NCI-H2196 treated with DMSO at 0.1 percent for 48 hours (cell line): ENCODE results near the gene BEGAIN.
"Not testable (repeated sequence)": the region's sequence is repeated elsewhere in the genome, so short reads cannot be mapped to it uniquely, and the experiment has no call there.

Experiments
- DNase-seq: peaks from one replicate; lab custom pipeline; 2025; ENCODE audit not compliant: unreplicated experiment; lab: John Stamatoyannopoulos, UW

Gene BEGAIN

DNA sequence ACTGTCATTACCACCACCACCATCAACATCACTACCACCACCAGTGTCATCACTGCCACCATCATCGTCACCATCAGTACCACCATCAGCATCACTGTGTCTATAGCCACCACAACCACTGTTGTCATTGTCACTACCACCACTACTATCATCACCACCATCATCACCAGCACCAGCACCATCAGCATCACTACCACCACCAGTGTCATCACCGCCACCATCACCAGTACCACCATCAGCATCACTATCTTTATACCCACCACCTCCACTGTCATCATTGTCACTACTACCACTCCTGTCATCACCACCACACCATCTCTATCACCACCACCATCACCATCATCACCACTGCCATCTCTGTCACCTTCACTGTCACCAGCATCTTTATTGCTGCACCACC, 60.6 kb downstream of the BEGAIN start:
- no peak for DNase-seq

DNA sequence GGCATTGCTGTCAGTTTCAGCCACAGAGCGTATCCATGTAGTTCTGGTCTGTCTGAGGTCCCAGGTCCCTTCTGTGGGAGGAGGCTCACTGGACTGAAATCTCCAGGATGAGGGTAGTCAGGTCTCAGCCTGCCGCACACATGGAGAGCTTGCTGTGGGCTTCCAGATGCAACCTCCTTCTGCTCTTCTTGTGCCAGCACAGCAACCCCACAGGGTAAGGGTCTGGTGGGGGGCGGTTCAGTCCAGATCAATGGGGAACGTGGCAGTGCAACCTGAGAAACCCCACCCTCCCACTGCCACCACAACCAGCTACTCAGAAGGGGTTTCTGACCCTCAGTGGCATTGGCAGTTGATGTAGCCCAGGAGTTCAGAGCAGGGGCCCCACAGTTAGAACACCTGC, 61.2 kb downstream of the BEGAIN start:
- no peak for DNase-seq

DNA sequence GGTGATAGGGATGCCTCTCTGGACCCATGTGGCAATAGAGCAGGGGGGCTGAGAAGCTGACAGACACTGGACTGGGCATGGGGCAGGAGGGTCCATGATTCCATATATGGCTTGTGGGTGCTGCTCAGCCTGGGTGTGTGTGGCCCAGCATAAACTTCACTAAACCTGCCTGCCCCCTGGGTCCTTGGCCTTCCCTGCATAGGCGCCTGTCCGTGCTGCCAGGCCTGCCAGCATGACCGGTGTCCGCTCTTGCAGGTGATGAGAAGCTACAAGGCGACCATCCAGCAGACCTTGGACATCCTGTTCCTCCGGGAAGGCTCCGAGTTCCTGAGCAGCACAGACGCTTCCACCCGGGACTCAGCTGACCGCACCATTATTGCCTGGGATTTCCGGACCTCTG, 61.6 kb downstream of the BEGAIN start:
- DNase-seq: no peak

DNA sequence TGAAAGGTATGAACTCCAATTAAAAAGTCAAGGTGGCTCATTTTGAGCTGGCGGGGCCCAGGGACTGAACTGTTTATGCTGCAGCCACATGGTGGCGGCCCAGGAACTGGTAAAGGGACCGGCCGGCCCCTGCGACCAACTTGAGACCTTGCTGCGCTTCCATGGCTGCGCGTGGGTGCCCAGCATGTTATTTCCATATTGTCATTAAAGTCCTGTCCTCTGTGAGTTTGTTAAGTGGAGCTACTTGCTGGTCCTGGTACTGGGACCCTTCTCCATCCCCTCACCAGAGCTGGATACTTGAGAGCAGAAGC, 62.3 kb downstream of the BEGAIN start:
- no peak for DNase-seq

DNA sequence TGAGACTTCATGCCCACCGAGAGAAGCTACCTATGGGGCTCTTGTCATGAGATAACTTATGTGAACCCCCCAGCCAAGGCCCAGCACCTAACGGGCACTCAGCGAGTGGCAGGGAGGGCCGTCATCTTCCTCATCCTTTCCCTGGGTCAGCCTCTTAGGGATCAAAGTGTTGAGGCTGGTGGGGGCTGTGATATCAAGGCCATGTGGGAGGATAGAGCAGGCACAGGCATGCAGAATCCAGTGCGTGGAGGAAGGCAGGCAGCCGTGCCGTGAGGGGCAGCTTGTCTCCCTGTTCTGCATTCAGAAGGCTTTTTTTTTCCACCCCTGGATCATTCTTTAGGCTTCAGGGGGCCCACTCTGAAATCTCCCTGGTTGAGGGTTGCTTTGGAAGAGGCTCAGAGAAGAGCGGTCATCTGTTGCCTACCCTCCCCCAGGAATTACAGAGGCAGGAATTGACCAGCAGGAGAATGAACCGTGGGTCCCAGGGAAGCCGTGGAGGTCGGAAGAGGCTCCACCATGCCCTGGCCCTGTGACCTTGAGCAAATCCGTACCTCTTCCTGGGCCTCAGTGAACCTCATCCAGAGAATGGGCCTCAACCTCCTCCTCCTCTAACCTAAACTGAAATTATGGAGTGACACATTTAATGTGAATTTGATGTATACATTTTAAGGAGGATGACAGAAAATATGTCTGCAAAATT, 62.8 kb downstream of the BEGAIN start:
- DNase-seq: no peak

DNA sequence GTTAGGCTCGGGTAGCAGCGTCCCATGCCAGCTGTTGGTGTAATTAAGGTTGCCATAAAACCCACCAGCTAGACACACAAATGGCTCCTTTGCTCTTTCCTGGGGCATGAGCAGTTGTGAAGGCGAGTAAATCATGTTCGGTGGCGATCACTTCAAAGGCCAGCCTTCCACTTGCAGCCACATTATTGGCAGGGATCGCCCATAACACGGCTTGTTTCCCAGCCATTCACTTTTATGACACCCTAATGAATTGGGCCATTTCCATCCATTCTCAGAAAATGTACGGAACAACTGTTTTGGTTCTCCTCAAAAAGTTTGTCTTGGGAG, 63.4 kb downstream of the BEGAIN start:
- no peak for DNase-seq

DNA sequence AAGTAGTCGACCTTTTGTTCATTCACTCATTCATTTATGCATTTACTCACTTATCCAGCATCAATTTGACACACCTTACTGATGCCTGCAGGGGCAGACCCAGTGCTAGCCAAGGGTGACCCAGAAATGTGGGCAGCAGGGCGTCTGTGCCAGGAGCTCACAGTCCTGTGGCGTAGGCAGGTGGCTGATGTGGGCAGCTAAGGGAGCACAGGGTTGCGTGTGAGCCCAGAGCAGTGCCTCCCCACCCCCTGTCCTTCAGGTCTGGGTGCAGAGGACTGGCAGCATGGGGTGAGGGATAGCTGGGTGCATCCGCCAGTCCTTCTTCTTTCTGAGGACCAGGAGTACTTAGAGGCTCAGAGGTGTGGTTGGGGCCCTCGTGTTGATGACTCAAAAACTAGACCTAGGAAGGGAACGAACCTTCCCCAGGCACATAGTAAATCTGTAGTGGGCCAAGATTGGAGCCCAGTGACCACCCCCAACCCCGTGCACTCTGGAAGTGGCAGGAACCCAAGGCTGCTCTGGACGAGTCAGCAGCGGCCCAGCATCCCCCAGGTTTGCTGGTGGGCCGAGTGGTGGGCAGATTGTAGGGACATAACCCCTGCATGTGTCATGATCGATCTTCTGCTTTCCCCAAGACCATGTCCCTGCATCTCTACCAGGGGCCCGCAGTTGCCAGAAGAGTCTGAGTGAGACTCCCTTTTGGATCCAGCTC, 63.9 kb downstream of the BEGAIN start:
- no peak for DNase-seq

DNA sequence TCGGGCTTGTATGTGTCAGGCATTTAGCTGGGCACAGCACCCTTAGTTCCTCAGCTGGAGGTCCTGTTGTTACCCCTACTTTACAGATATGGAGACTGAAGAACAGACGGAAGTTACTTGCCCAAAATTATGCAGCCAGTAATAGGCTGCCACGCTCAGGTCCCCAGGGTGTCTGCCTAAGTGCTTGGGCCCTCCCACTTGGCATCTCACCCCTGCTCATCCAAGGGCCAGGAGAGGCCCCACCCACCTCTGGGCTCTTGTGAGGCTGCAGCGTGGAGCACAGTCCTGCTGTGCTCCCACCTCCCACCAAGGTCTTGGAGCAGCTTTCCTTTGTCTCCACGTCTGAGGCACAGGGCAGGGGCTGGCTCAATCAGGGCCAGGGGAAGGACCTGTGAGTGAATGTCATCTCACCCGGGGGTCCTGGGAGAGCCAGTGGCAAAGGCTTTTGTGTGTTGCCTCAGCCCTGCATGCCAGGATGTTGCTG, 64.6 kb downstream of the BEGAIN start:
- no peak for DNase-seq

DNA sequence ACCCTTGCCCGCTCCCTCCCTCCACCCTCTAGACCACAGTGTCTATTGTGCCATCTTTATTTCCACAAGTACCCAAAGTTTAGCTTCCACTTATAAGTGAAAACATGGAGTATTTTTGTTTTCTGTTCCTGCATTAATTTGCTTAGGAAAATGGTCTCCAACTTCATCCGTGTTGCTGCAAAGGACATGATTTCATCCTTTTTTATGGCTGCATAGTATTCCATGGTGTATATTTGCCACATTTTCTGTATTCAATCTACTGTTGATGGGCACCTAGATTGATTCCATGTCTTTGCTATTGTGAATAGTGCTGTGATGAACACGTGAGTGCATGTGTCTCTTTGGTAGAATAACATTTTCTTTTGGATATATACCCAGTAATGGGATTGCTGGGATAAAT, 81.2 kb downstream of the BEGAIN start:
- not testable (repeated sequence) for DNase-seq

DNA sequence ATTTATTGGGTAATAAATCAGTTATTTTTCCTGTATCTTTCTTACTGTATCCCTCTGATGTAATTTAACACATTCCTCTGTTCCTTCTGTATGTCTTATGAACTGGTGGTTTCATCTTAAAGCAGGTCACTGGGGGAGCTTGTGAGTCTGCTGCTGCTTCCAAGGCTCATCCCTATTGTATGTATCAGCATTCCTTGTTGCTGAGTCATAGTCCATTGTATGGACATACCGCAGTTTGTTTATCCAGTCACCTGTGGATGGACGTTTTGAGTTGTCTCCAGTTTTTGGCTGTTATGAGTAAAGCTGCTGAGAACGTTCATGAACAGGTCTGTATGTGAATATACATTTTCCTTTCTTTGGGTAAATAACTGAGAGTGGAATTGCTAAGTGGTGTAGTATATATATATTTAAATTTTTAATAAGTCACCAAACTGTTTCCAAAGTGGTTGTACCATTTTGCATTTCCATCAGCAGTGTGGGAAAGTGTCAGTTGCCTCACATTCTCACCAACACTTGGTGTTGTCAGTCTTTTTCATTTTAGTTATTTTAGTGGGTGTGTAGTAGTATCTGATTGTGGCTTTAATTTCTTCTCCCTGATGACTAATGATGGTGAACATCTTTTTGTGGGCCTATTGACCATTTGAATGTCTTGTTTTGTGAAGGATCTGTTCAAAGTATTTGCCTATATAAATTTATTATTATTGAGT, 82.7 kb downstream of the BEGAIN start:
- DNase-seq: no peak

DNA sequence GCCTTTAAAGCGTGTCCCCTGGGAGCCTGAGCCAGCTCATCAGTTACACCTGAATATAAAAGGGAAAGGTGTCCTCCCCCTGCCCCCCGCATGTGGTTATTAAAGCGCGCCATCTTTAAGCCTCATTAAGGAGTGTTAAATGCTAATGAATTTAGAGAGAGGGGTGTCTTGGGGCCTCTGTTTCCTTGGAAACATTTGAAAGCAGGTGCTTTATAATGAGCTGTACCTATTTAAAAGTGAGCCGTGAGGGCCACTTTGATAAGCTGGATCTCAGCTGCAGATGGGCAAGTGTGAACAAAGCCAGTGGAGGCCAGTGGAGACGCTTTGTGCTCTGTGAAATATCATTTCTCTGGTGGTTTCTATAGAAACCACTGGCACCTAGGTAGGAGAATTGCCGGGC, 84.0 kb downstream of the BEGAIN start:
- DNase-seq: no peak

DNA sequence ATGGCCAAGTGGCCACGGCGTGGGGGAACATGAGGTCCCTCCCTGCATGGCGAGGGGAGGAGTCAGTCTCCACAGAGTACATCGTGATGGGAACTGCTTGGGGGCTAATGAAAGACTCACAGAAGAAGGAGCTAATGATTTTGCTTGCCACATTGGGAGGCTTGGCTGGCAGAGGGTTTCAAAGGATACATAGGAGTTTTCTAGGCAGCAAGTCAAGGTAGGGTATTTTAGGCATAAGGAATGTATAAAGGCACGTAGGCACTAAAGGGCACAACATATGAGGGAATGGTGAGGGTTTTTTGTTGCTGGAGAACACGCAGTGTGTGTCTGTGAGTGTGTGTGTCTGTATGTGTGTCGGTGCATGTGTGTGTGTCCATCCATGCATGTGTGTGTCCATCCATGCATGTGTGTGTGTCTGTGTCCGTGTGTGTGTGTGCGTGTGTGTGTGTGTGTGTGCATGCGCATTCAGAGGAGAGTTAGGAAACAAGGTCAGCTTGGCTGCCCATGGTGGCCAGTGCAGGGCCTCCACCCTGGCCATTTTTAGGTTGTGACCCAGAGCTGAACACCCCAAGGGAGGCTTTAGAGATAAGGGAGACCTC, 84.5 kb downstream of the BEGAIN start:
- no peak for DNase-seq

DNA sequence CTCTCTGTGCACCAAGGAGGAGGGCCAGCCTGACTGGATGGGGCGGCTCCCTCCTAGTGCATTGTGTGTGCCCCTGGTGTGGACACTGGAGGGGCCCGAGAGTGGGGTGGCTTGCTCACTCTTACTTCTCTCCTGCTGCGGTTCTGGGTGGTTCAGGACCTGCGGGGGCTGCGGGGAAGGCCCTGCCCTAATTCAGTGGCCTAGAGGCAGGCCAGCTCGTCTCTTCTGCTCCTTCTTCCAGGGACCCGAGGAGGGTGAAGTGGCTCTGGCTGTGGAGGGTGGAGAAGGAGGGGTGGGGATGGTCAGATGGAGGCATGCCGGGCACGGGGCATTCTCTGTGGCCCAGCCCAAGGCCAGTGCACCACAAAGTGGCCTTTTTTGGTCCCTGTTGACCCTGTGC, 87.1 kb downstream of the BEGAIN start:
- no peak for DNase-seq

DNA sequence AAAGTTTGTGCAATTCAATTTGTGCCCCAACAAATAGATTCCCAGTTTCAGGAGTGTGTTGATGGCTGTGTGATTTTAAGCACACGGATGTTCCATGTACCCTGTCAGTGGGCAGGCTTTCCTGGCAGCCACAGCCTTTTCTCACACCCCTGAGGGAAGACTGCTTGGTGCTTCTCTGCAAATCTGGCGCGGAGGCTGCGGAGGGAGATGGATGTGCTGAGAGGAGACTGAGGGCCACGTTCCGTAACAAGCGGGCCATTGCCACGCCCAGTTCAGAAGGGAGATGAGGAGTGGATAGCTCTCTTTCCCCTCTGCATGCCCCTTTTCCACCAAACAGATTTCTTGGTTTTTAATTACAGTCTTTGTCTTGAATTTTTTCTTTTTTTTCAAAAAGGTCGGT, 89.1 kb downstream of the BEGAIN start:
- DNase-seq: no peak

DNA sequence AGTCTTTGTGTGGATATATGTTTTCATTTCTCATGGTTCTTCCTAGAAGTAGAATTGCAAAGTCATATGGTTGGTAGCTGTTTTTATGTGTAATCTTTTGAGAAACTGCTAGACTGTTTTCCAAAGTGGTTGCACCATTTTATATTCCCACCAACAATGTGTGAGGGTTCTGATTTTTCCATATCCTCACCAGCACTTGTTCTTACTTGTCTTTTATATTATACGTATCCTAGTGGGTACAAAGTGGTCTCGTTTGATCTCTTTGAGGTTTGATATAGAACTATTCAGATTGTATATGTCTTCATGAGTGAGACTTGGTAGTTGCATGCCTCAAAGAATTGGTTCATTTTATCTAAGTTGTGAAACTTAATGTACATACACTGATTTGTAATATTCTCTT, 91.3 kb downstream of the BEGAIN start:
- no peak for DNase-seq

DNA sequence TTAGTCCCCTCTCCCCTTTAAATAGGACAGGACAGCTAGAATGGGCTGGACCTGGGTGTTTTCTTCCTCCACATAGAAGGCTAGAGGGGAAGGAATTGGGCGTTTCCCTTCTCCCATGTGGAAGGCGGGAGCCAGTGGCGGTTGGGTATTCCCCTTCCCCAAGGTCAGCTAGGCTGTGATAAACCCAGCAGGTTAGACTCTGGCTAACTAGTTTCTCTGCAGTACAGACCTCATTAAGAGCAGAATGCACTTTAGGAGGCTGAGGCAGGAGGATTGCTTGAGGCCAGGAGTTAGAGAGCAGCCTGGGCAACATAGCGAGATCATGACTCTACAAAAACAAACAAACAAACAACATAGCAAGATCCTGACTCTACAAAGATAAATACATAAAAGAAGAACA, 92.6 kb downstream of the BEGAIN start:
- no peak for DNase-seq

DNA sequence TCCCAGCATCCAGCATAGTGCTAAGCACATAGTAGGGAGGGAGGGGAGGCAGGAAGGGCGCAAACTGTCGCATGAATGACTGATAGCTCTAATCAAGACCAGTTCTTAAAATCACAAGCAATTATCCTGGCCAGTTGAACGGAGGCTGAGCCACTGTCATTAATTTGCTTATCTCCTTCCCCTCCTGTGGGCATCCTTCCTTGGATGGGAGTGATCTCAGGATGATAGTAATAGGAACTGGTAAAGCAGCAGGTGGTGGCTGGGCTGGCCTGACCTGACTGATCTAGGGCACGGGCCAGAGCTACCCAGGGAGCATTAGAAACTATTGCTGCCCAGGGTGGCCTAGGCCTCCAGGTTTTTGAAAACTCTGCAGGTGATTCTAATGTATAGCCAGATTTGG, 97.0 kb downstream of the BEGAIN start:
- no peak for DNase-seq

DNA sequence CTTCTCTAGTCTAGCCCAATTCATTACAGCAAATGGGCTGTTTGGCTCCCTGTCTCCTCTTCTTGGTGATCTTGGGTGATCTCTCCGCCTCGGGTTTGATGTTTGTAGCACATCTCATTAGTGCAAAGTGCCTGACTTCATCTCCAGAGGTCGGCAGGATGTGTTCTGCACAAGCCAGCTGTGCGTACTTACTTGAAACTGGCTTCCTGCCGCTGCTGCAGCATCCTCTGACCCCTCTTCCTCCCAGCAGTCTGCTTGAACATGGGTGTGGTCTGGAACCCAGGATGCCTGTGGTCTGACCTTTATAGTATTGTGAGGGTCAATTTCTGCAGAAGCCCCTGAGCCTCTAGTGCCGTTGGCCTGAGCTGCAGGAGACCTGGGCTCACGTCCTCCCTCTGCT, 99.2 kb downstream of the BEGAIN start:
- no peak for DNase-seq

DNA sequence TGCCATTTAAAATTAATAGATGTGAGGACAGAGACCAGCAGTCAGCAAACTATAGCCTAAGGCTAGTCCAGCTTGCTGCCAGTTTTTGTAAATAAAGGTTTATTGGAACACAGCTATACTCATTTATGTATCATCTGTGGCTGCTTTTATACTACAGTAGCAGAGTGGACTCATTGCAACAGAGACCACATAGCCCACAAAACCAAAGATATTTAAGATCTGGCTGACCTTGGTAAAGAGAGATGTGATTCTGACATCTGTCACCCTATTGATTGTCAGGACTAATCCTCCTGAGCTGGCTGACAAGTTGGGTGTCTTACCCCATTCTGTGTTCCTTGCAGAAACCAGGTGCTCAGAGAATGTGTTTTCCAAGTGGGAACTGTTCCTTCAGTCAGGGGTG, 99.9 kb downstream of the BEGAIN start:
- DNase-seq: no peak
